T-helper 2 cell treated with Interferon-gamma antibody and Interleukin-4, amounts not matched to agents 5 μg/mL and 100 μg/mL, for 36 hours (primary cell): ENCODE measurements around the gene JAG2.
"Not testable (repeated sequence)": the region's sequence is repeated elsewhere in the genome, so short reads cannot be mapped to it uniquely, and the experiment has no call there.

ENCODE experiments used
- DNase-seq: peaks from one replicate; pipeline ENCODE4 v3.0.0; 2021; ENCODE audit warnings: low spot score
- H3K27ac Mint-ChIP-seq: one replicate; pipeline ENCODE4 v1.8.0; 2021; ENCODE audit warnings: mild to moderate bottlenecking, mixed read lengths
- H3K27me3 Mint-ChIP-seq: one replicate; pipeline ENCODE4 v1.8.0; 2021; ENCODE audit warnings: low read depth, mixed read lengths
- H3K36me3 Mint-ChIP-seq: one replicate; pipeline ENCODE4 v1.8.0; 2021; ENCODE audit warnings: low read depth, mixed read lengths
- H3K4me1 Mint-ChIP-seq: one replicate; pipeline ENCODE4 v1.8.0; 2021; ENCODE audit warnings: low read depth, mixed read lengths
- H3K4me3 Mint-ChIP-seq: one replicate; pipeline ENCODE4 v1.8.0; 2022; ENCODE audit warnings: mild to moderate bottlenecking, moderate library complexity, mixed read lengths
- H3K9me3 Mint-ChIP-seq: one replicate; pipeline ENCODE4 v1.8.0; 2021; ENCODE audit warnings: mixed read lengths

Gene JAG2

GRCh38 chr14:105116451-105117256 lies 51.9 kb downstream of the JAG2 start:
- H3K36me3 Mint-ChIP-seq = no peaks in the 10 kb centered on the region
- DNase-seq = no peak
- H3K9me3 Mint-ChIP-seq = peaks cover 9% of the 10 kb centered on the region
- H3K4me3 Mint-ChIP-seq = no peak overlapping the region
- no peaks in the 10 kb centered on the region for H3K4me1 Mint-ChIP-seq
- no peak overlapping the region for H3K27ac Mint-ChIP-seq
- H3K27me3 Mint-ChIP-seq = peaks cover 5% of the 10 kb centered on the region

- H3K27me3 Mint-ChIP-seq = peaks cover 19% of the 10 kb centered on the region
- DNase-seq, H3K27ac Mint-ChIP-seq, H3K4me1 Mint-ChIP-seq, H3K36me3 Mint-ChIP-seq, H3K9me3 Mint-ChIP-seq, H3K4me3 Mint-ChIP-seq: not testable (repeated sequence)
These were observed 59.3 kb downstream of the JAG2 start for GRCh38 chr14:105109243-105109642.

- DNase-seq = no peak
- H3K27me3 Mint-ChIP-seq = peaks cover 26% of the 10 kb centered on the region
- peaks cover 4% of the 10 kb centered on the region for H3K4me1 Mint-ChIP-seq
- no peak overlapping the region for H3K27ac Mint-ChIP-seq
- no peaks in the 10 kb centered on the region for H3K36me3 Mint-ChIP-seq
- no peak overlapping the region for H3K4me3 Mint-ChIP-seq
- H3K9me3 Mint-ChIP-seq = no peaks in the 10 kb centered on the region
These were observed 60.1 kb downstream of the JAG2 start for GRCh38 chr14:105108516-105108864.

GRCh38 chr14:105107781-105108515 lies 60.6 kb downstream of the JAG2 start:
- Mint-ChIP-seq H3K27me3 (peaks cover 27% of the 10 kb centered on the region), H3K36me3 (no peaks in the 10 kb centered on the region), H3K9me3 (no peaks in the 10 kb centered on the region), H3K27ac (no peak overlapping the region), H3K4me3 (no peak overlapping the region), H3K4me1 (peaks cover 4% of the 10 kb centered on the region)
- DNase-seq = no peak

- Mint-ChIP-seq H3K27me3 (peaks cover 27% of the 10 kb centered on the region), H3K9me3 (no peaks in the 10 kb centered on the region), H3K36me3 (no peaks in the 10 kb centered on the region), H3K4me3 (no peak overlapping the region), H3K27ac (no peak overlapping the region), H3K4me1 (peaks cover 4% of the 10 kb centered on the region)
- no peak for DNase-seq
These were observed 61.2 kb downstream of the JAG2 start for GRCh38 chr14:105107351-105107750.

- H3K4me3 Mint-ChIP-seq = no peak overlapping the region
- peaks cover 4% of the 10 kb centered on the region for H3K4me1 Mint-ChIP-seq
- H3K9me3 Mint-ChIP-seq = no peaks in the 10 kb centered on the region
- DNase-seq = no peak
- peaks cover 30% of the 10 kb centered on the region for H3K27me3 Mint-ChIP-seq
- no peak overlapping the region for H3K27ac Mint-ChIP-seq
- H3K36me3 Mint-ChIP-seq = no peaks in the 10 kb centered on the region
These were observed 63.4 kb downstream of the JAG2 start for GRCh38 chr14:105105158-105105557.

GRCh38 chr14:105102893-105103292 lies 65.7 kb downstream of the JAG2 start:
- Mint-ChIP-seq H3K4me1 (peaks cover 4% of the 10 kb centered on the region), H3K27ac (no peak overlapping the region), H3K4me3 (no peak overlapping the region), H3K27me3 (peaks cover 30% of the 10 kb centered on the region), H3K36me3 (no peaks in the 10 kb centered on the region), H3K9me3 (peaks cover 4% of the 10 kb centered on the region)
- no peak for DNase-seq

GRCh38 chr14:105102361-105102870 lies 66.2 kb downstream of the JAG2 start:
- no peak for DNase-seq
- Mint-ChIP-seq H3K27me3 (peaks cover 29% of the 10 kb centered on the region), H3K4me3 (no peak overlapping the region), H3K36me3 (no peaks in the 10 kb centered on the region), H3K9me3 (peaks cover 4% of the 10 kb centered on the region), H3K4me1 (peaks cover 4% of the 10 kb centered on the region), H3K27ac (no peak overlapping the region)

- no peak for DNase-seq
- H3K9me3 Mint-ChIP-seq = peaks cover 4% of the 10 kb centered on the region
- peaks cover 4% of the 10 kb centered on the region for H3K4me1 Mint-ChIP-seq
- no peaks in the 10 kb centered on the region for H3K36me3 Mint-ChIP-seq
- no peak overlapping the region for H3K27ac Mint-ChIP-seq
- H3K4me3 Mint-ChIP-seq = no peak overlapping the region
- peaks cover 21% of the 10 kb centered on the region for H3K27me3 Mint-ChIP-seq
These were observed 67.7 kb downstream of the JAG2 start for GRCh38 chr14:105100910-105101309.

- Mint-ChIP-seq H3K27ac (no peak overlapping the region), H3K4me3 (no peak overlapping the region), H3K4me1 (no peaks in the 10 kb centered on the region), H3K36me3 (no peaks in the 10 kb centered on the region), H3K27me3 (peaks cover 16% of the 10 kb centered on the region), H3K9me3 (peaks cover 4% of the 10 kb centered on the region)
- DNase-seq = no peak
These were observed 68.8 kb downstream of the JAG2 start for GRCh38 chr14:105099778-105100177.

- Mint-ChIP-seq H3K27me3 (peaks cover 8% of the 10 kb centered on the region), H3K9me3 (peaks cover 4% of the 10 kb centered on the region), H3K36me3 (no peaks in the 10 kb centered on the region), H3K27ac (no peak overlapping the region), H3K4me3 (no peak overlapping the region), H3K4me1 (peaks cover 4% of the 10 kb centered on the region)
- DNase-seq = no peak
These were observed 70.3 kb downstream of the JAG2 start for GRCh38 chr14:105098316-105098715.

GRCh38 chr14:105097794-105098127 lies 70.8 kb downstream of the JAG2 start:
- Mint-ChIP-seq H3K4me3 (no peak overlapping the region), H3K36me3 (no peaks in the 10 kb centered on the region), H3K4me1 (peaks cover 4% of the 10 kb centered on the region), H3K9me3 (peaks cover 4% of the 10 kb centered on the region), H3K27me3 (peaks cover 8% of the 10 kb centered on the region), H3K27ac (no peak overlapping the region)
- DNase-seq = no peak

- peaks cover 7% of the 10 kb centered on the region for H3K4me1 Mint-ChIP-seq
- H3K27me3 Mint-ChIP-seq = peaks cover 5% of the 10 kb centered on the region
- peak overlapping the region; percentile 36 for H3K27ac Mint-ChIP-seq
- no peaks in the 10 kb centered on the region for H3K36me3 Mint-ChIP-seq
- H3K4me3 Mint-ChIP-seq = no peak overlapping the region
- peaks cover 4% of the 10 kb centered on the region for H3K9me3 Mint-ChIP-seq
- no peak for DNase-seq
These were observed 72.2 kb downstream of the JAG2 start for GRCh38 chr14:105096206-105096875.

- Mint-ChIP-seq H3K36me3 (no peaks in the 10 kb centered on the region), H3K27me3 (peaks cover 5% of the 10 kb centered on the region), H3K4me3 (peak overlapping the region; percentile 62), H3K9me3 (peaks cover 4% of the 10 kb centered on the region), H3K4me1 (peaks cover 10% of the 10 kb centered on the region), H3K27ac (no peak overlapping the region)
- no peak for DNase-seq
These were observed 73.3 kb downstream of the JAG2 start for GRCh38 chr14:105095236-105095805.
